C1 segment of cervical spinal cord (tissue), 14 donors: ENCODE measurements around the gene MLXIPL.
"Not testable (repeated sequence)": the region's sequence is repeated elsewhere in the genome, so short reads cannot be mapped to it uniquely, and the experiment has no call there.

Experiments used
- DNase-seq, 14 donors: peaks; one replicate each; lab custom pipeline; 2025; lab: John Stamatoyannopoulos, UW

MLXIPL gene

GRCh38 chr7:73614937-73615336, 9.4 kb downstream of the MLXIPL start:
- DNase-seq, result not testable (repeated sequence)

GRCh38 chr7:73613954-73614735, 10.2 kb downstream of the MLXIPL start:
- no peak for DNase-seq

- DNase-seq, result no peak
These were observed 11.6 kb downstream of the MLXIPL start for GRCh38 chr7:73612598-73613269.

GRCh38 chr7:73611017-73611555, 13.2 kb downstream of the MLXIPL start:
- DNase-seq, result no peak

- DNase-seq, result no peak
These were observed 14.2 kb downstream of the MLXIPL start for GRCh38 chr7:73610105-73610504.

GRCh38 chr7:73607692-73607983, 16.7 kb downstream of the MLXIPL start:
- not testable (repeated sequence) for DNase-seq

GRCh38 chr7:73606801-73607691, 17.3 kb downstream of the MLXIPL start:
- peak in 8 of 14 donors; percentile 3 to 44 (median 18) for DNase-seq

GRCh38 chr7:73605601-73606220, 18.6 kb downstream of the MLXIPL start:
- DNase-seq, result no peak

- DNase-seq, result peak in 6 of 14 donors; percentile 10 to 52 (median 24)
These were observed 21.3 kb downstream of the MLXIPL start for GRCh38 chr7:73602721-73603651.

- no peak for DNase-seq
These were observed 24.4 kb downstream of the MLXIPL start for GRCh38 chr7:73599916-73600315.

GRCh38 chr7:73599151-73599882, 25.0 kb downstream of the MLXIPL start:
- DNase-seq, result no peak

GRCh38 chr7:73597978-73598782, 26.1 kb downstream of the MLXIPL start:
- no peak for DNase-seq

GRCh38 chr7:73596191-73597065, 27.9 kb downstream of the MLXIPL start:
- no peak for DNase-seq

GRCh38 chr7:73595358-73595757, 29.0 kb downstream of the MLXIPL start:
- no peak for DNase-seq

GRCh38 chr7:73593207-73594045, 30.9 kb downstream of the MLXIPL start:
- no peak for DNase-seq

- no peak for DNase-seq
These were observed 37.4 kb downstream of the MLXIPL start for GRCh38 chr7:73586911-73587310.

GRCh38 chr7:73585196-73585595, 39.1 kb downstream of the MLXIPL start:
- DNase-seq, result no peak
